ENCODE data around the gene ALAS1. TPM values are rescaled to one million over a fixed set of nuclear protein-coding genes. Genes with fewer than 3 reads are reported as not detected.

Gene ALAS1
- total and polyA plus RNA-seq, 9 of the 15 experiments (the other 6 are each of a cell fraction or from before 2014, with no cell fraction given) = 21.4 to 49.5 (median 34.4) TPM

DNA sequence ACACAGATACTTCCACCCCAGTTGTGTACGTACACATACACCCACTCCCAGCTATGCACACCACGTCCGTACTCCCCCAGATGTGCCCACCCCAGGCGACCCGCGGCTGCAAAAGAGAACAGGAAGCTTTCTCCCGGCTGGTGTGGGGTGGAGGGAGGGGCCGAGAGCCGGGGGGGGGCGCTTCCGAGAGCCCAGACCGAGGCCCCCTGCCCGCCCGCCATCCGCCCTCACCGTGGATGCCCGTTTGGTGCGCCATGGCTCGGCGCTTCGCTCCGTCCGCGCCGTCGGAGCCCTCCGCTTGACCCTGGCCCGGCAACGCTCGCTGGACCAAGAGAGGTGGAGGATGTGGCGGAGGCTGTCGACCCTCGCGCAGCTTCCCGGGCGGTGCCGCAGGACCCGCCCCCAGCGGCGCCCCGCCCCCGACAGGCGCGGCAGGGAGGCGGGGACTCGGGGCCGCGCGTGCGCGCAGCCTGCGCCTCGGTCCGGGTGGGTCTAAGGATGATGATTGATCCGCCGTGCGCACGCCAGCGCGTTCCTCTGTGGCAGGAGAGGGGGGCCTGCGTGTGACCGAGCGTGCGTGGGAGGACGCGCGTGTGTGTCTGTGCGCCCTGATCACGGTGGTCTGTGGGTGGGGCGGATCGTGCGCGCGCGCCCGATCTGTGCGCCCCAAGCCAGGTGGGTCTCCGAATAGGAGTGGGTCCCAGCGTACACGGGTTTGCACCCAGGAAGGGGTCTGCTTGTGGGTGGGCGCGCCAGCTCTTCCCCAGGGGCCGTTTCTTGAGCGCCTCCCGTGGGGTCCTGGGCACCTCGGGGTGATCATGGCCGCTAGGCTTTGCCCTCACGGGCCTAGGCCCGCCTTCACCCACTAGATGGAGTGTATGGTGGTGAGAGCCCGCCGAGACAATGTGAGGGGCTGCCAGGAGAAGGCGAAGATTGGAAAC, 41.1 kb downstream of the ALAS1 start, which contains the start of gene TWF2 (continued):
- TF ChIP-seq, protein P1, sequence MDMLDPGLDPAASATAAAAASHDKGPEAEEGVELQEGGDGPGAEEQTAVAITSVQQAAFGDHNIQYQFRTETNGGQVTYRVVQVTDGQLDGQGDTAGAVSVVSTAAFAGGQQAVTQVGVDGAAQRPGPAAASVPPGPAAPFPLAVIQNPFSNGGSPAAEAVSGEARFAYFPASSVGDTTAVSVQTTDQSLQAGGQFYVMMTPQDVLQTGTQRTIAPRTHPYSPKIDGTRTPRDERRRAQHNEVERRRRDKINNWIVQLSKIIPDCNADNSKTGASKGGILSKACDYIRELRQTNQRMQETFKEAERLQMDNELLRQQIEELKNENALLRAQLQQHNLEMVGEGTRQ (CRISPR knock-in tag; IDR thresholded peaks at IDR 0.05) = no peak
- TF ChIP-seq NUFIP1 (IDR thresholded peaks at IDR 0.05; ENCODE audit: partially characterized antibody) = no peak
- TF ChIP-seq, protein P2, sequence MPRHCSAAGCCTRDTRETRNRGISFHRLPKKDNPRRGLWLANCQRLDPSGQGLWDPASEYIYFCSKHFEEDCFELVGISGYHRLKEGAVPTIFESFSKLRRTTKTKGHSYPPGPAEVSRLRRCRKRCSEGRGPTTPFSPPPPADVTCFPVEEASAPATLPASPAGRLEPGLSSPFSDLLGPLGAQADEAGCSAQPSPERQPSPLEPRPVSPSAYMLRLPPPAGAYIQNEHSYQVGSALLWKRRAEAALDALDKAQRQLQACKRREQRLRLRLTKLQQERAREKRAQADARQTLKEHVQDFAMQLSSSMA (CRISPR knock-in tag; IDR thresholded peaks at IDR 0.05) = no peak
- no peak for TF ChIP-seq ZNF609 (CRISPR knock-in tag; IDR thresholded peaks at IDR 0.05; ENCODE audit: borderline replicate concordance)
- no peak for TF ChIP-seq EHMT2 (IDR thresholded peaks at IDR 0.05)
- no peak for TF ChIP-seq NFATC3 (IDR thresholded peaks at IDR 0.05)
- no peak for TF ChIP-seq CREB1 (IDR thresholded peaks at IDR 0.05)
- TF ChIP-seq CREB1 (CRISPR knock-in tag; IDR thresholded peaks at IDR 0.05) = peak; percentile 13; the same call in 1 of the 2 replicates
- no peak for TF ChIP-seq RCOR1 (IDR thresholded peaks at IDR 0.05; ENCODE audit: borderline replicate concordance in 1 of 2, low read depth in 2 of 2, low read length in 2 of 2)
- no peak for TF ChIP-seq RERE (CRISPR knock-in tag; IDR thresholded peaks at IDR 0.05; ENCODE audit: borderline replicate concordance)
- TF ChIP-seq BCL6 (CRISPR knock-in tag; IDR thresholded peaks at IDR 0.05) = no peak
- no peak for TF ChIP-seq NR4A1 (CRISPR knock-in tag; IDR thresholded peaks at IDR 0.05)
- TF ChIP-seq NR4A1 (tag; IDR thresholded peaks at IDR 0.05) = no peak
- TF ChIP-seq ZNF668 (CRISPR knock-in tag; IDR thresholded peaks at IDR 0.05) = no peak
- TF ChIP-seq POU5F1 (IDR thresholded peaks at IDR 0.05; ENCODE audit: borderline replicate concordance, low read depth, low read length, partially characterized antibody) = no peak

All from K562 (cell line).